Heart left ventricle (tissue), 16 donors: ENCODE data around the gene SLC25A14. TPM values are rescaled to one million over a fixed set of nuclear protein-coding genes. Genes with fewer than 3 reads are reported as not detected.

Experiments
- ATAC-seq, 4 donors: fragments of 200-7000 bp; cut with Tn5 transposase; one replicate each; pipeline ENCODE4 v1.9.1; 2020 to 2022; ENCODE audit warnings: moderate library complexity in 4 of 4, mild to moderate bottlenecking in 3 of 4, moderate number of reproducible peaks in 1 of 4
- DNase-seq, 5 donors: peaks; one replicate each; pipeline ENCODE4 v3.0.0-alpha.2; 2020
- H3K27ac ChIP-seq, 12 donors: fragments of 200-600 bp; sonication (generic) in 4 of 12; one replicate each; pipeline versions ENCODE4 v1.5.0 to v1.8.0; 2016 to 2022; ENCODE audit warnings: mild to moderate bottlenecking in 2 of 12
- H3K27me3 ChIP-seq, 9 donors: fragments of 200-600 bp; sonication (generic) in 2 of 9; one replicate each; pipeline versions ENCODE4 v1.5.1 to v1.8.0; 2016 to 2022; ENCODE audit warnings: mild to moderate bottlenecking in 3 of 9
- H3K36me3 ChIP-seq, 9 donors: fragments of 200-600 bp; sonication (generic) in 2 of 9; one replicate each; pipeline versions ENCODE4 v1.5.0 to v1.8.0; 2018 to 2022; ENCODE audit warnings: mild to moderate bottlenecking in 2 of 9
- H3K4me1 ChIP-seq, 12 donors: fragments of 200-600 bp; sonication (generic) in 4 of 12; one replicate each; pipeline versions ENCODE4 v1.5.0 to v1.8.0; 2016 to 2022; ENCODE audit warnings: mild to moderate bottlenecking in 3 of 12
- H3K4me3 ChIP-seq, 12 donors: fragments of 200-600 bp; sonication (generic) in 4 of 12; one replicate each; pipeline versions ENCODE4 v1.5.0 to v1.8.0; 2017 to 2022; ENCODE audit warnings: mild to moderate bottlenecking in 9 of 12, moderate library complexity in 4 of 12
- H3K9me3 ChIP-seq, 12 donors: fragments of 200-600 bp; sonication (generic) in 4 of 12; one replicate each; pipeline versions ENCODE4 v1.5.0 to v1.8.0; 2016 to 2022; ENCODE audit warnings: mild to moderate bottlenecking in 1 of 12
- POLR2A ChIP-seq, 2 donors: fragments of 450-650 bp; IDR thresholded peaks; one replicate each; pipeline ENCODE4 v1.6.1; 2017; ENCODE audit warnings: antibody characterized with exemption in 2 of 2, mild to moderate bottlenecking in 2 of 2, moderate library complexity in 2 of 2
- WGBS, 4 donors: extraction: QIAGEN DNeasy Blood & Tissue Kit in 2 of 4; methylation state at CpG; one replicate each; pipeline versions ENCODE4 v1.1.5 to v1.1.7; 2013 to 2018; 5-methylcytosine and 5-hydroxymethylcytosine counted together
- intact Hi-C, 10 donors: fragments of 100-400 bp; cut with DNase I; formaldehyde crosslinking; loops; one replicate each; pipeline versions ENCODE4 v1.11.1 to v1.14.2; 2022
- long read RNA-seq, 3 donors: library from polyadenylated mRNA; unstranded; transcript quantifications; one replicate each; pipeline ENCODE4 v2.0.0, GENCODE V29; 2020 to 2021
- polyA plus RNA-seq, 2 donors: library from polyadenylated mRNA; stranded (reverse); fragments of 200-250 nt; gene quantifications; one replicate each; pipeline ENCODE4 v1.2.3, GENCODE V29; 2013
- total RNA-seq, 9 donors: library from RNA; depleted of rRNA in 2 of 9; stranded (reverse); fragments of >200 nt in 2 of 9; fragmentation: NEBNext Ultra II Directional in 3 of 9; extraction: Animal tissue kit (Norgen Biotek cat#: 25700) in 3 of 9; gene quantifications; one replicate each; pipeline versions ENCODE4 v1.1.0 to v1.2.4, GENCODE V29; 2016 to 2023
- TF ChIP-seq, protein P1 (sequence below), 12 donors: fragments of 200-600 bp; sonication (generic) in 4 of 12; IDR thresholded peaks; one replicate each; pipeline versions ENCODE4 v1.5.0 to v1.8.0; 2018 to 2022; ENCODE audit warnings: antibody characterized with exemption in 12 of 12, mild to moderate bottlenecking in 5 of 12
- donor health status: ischemic (EF 13 %, LVEDD 7.1; RV severe dilation, severe dysfunction).
- donor health status: healthy with polysubstance abuse.
- donor health status: DM: no; HTN: yes; CAD: no.
- donor health status: DM: no; HTN: no; CAD: no.
- donor health status: ischemic (EF 25% LVEDD 6.9; RV normal size, moderate dysfunction).
- donor health status: ischemic (EF 25% LVEDD 5.7; RV mildly dilated, moderate dysfunction).
- donor health status: healthy.
- donor health status: DM: yes; HTN: yes; CAD: no.
- donor health status: ischemic (EF 35%, LVEDD 5.7; RV mildly dilated, moderate dysfunction).
- donor health status: nonischemic (EF 11% LVEDD 7.7; RV severe dilation, severe dysfunction).
- donor health status: DM: yes; HTN: yes; CAD: no.
- donor health status: PGD.
- donor health status: ischemic (EF 29% LVEDD 5.4; RV normal size, mild dysfunction).
- donor health status: nonischemic (EF 23%, LVEDD 6.1; RV moderate dilation, normal function).

The SLC25A14 gene, protein sequence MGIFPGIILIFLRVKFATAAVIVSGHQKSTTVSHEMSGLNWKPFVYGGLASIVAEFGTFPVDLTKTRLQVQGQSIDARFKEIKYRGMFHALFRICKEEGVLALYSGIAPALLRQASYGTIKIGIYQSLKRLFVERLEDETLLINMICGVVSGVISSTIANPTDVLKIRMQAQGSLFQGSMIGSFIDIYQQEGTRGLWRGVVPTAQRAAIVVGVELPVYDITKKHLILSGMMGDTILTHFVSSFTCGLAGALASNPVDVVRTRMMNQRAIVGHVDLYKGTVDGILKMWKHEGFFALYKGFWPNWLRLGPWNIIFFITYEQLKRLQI
- total RNA-seq (10 to 100 TPM in 2 of 9 donors, 1 to 10 TPM in 7; 5.7 to 10.6 (median 7.0) TPM), polyA plus RNA-seq (10 to 100 TPM in 1 of 2 donors, 1 to 10 TPM in 1; 7.1 to 17.7 TPM)
- long read RNA-seq, donor 1, partial matches to known transcripts, result 0 of 6 reads
- long read RNA-seq, donor 1, other reads (novel, unspliced or antisense), result 4 of 6 reads
- long read RNA-seq, donor 2, transcript SLC25A14-214 (11 exons, 1,650 nt), result minor isoform, 8 of 30 reads
- long read RNA-seq, donor 2, transcript SLC25A14-213 (10 exons, 1,403 nt), result major isoform, 10 of 30 reads
- long read RNA-seq, donor 2, partial matches to known transcripts, result 8 of 30 reads
- long read RNA-seq, donor 2, other reads (novel, unspliced or antisense), result 3 of 30 reads
- long read RNA-seq, donor 3, partial matches to known transcripts, result 0 of 7 reads
- long read RNA-seq, donor 3, other reads (novel, unspliced or antisense), result 2 of 7 reads

DNA sequence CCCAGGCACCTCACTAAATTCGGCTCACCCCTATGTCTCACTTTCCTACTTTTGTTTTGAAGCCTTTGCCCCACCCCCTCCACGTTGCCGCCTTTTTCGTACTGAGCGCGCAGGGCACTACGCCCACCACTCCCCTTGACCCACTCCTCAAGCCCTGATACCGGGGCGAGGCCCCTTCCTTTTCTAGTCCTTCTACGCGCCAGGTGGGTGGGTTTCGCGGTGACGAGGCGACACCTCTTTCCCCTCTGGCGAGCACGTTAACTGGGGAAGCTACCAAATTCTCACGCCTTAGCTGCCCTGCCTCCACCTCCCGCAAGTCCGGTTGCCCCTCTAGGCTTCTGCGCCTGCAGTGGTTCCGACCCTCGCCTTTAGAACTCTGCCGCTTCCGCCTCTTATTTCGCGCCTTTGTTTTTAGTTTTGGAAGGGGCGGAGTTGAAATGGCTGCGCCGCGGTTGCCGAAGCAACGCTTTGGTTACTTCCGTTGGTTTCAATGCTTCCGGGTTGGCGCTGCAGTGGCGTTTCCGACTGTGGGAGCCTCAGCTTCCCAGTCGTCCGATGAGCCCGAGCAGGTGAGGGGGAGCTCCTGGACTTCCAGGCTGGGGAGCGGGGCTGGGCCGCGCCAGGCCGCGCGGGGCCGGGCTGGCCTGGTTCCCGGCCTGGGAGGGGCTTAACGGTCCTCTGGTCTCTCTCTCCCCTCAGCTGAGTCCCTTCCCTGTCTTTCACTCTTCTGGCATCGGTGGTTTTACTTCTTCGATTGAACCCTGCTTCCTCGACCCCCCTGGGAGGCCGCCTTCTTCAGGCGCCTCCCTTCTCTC, at the start of gene SLC25A14:
SLC25A14 (plus strand) TSS at position 512 of the 815 bp plus-strand sequence. CDS start 360 bp downstream, outside the sequence.
- no peaks in the 10 kb centered on the region for H3K27me3 ChIP-seq
- peak within 1 kb of the TSS; percentile 40 to 85 (median 70) for H3K4me3 ChIP-seq
- H3K27ac ChIP-seq, result peak within 1 kb of the TSS in 9 of 12 donors; percentile 18 to 59 (median 46)
- peak; percentile 75 to 96 (median 91) for ATAC-seq
- no peaks in the 10 kb centered on the region for H3K9me3 ChIP-seq
- H3K4me1 ChIP-seq, result peaks cover 0 to 4% (median 0%) of the 10 kb centered on the region in 12 donors
- TF ChIP-seq POLR2A (IDR thresholded peaks at IDR 0.05), result peak in 1 of 2 donors; percentile 22
- TF ChIP-seq, protein P1, sequence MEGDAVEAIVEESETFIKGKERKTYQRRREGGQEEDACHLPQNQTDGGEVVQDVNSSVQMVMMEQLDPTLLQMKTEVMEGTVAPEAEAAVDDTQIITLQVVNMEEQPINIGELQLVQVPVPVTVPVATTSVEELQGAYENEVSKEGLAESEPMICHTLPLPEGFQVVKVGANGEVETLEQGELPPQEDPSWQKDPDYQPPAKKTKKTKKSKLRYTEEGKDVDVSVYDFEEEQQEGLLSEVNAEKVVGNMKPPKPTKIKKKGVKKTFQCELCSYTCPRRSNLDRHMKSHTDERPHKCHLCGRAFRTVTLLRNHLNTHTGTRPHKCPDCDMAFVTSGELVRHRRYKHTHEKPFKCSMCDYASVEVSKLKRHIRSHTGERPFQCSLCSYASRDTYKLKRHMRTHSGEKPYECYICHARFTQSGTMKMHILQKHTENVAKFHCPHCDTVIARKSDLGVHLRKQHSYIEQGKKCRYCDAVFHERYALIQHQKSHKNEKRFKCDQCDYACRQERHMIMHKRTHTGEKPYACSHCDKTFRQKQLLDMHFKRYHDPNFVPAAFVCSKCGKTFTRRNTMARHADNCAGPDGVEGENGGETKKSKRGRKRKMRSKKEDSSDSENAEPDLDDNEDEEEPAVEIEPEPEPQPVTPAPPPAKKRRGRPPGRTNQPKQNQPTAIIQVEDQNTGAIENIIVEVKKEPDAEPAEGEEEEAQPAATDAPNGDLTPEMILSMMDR (IDR thresholded peaks at IDR 0.05), result no peak
- DNase-seq, result peak; percentile 63 to 85 (median 75)
- intact Hi-C loops, result loop anchor here in 1 of 10 donors (5.0 kb wide), 1 partner anchor 72 kb away; the partner anchor contains the start of gene ZNF280C
- WGBS, 4 donors, result 0 to 40% (median 19%) methylated on average over 55 of the region's 55 CpGs
- H3K36me3 ChIP-seq, result no peaks in the 10 kb centered on the region

DNA sequence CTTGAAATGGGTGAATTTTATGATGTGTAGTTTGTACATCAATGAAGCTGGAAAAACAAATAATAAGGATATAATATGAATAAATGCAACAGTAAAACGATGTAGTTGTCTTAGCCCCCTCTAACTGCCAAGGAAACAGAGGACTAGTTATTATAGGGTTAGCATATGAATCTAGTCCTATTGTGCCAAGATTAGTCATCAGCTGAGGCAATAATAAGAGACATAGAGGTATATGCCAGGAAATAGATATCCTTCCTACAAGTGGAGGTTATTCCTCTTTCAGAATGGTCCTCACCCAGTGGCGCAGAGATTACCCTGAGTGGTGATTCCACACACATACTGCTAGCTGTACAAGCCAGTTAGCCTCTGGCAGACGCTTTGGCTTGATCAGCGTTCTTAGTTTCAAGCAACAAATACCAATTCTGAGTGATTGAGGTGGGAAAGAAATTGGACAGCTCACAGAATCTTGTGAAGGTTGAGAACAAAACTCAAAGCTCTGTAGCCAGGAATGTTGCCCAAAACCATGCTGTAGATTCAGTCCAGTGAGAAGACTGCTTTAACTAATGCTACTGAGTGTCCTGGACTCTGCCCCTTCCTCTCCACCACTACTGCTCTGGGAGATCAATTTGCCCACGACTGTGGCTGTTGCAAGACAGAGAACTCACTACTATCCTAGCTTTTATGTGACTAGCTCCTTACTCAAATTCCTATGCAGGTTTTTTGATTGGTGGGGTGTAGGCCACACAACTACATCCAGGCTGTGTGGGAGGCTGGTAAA, 44.0 kb upstream of the SLC25A14 start:
- no peak overlapping the region for H3K27ac ChIP-seq
- no peaks in the 10 kb centered on the region for H3K4me1 ChIP-seq
- intact Hi-C loops, result no loop called here
- peaks cover 0 to 5% (median 0%) of the 10 kb centered on the region in 12 donors for H3K9me3 ChIP-seq
- peaks cover 0 to 12% (median 0%) of the 10 kb centered on the region in 9 donors for H3K27me3 ChIP-seq
- H3K36me3 ChIP-seq, result no peaks in the 10 kb centered on the region
- 47 to 84% (median 67%) methylated on average over 5 of the region's 5 CpGs for WGBS, 4 donors
- no peak for DNase-seq
- ATAC-seq, result no peak
- TF ChIP-seq, protein P1 (IDR thresholded peaks at IDR 0.05), result no peak
- TF ChIP-seq POLR2A (IDR thresholded peaks at IDR 0.05), result no peak
- H3K4me3 ChIP-seq, result no peak overlapping the region

DNA sequence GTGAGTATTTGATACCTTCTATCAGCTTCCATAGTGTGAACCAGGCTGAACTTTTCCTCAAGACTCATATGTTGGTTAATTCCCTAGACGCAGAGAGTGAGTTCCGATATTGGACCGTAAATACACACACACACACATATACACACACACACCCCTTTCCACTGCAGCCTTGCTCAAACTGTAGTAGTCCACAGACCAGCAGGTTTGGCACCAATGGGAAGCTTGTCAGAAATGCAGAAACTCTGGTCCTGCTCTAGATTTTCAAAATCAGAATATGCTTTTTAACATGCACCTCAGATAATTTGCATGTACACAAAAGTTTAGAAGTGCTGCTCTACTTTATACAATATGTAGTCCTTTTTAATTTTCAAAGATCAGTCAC, 43.4 kb upstream of the SLC25A14 start:
- Histone ChIP-seq H3K4me3 (no peak overlapping the region), H3K9me3 (peaks cover 0 to 5% (median 0%) of the 10 kb centered on the region in 12 donors), H3K27me3 (peaks cover 0 to 12% (median 0%) of the 10 kb centered on the region in 9 donors), H3K36me3 (no peaks in the 10 kb centered on the region), H3K4me1 (no peaks in the 10 kb centered on the region), H3K27ac (no peak overlapping the region)
- no peak for TF ChIP-seq POLR2A (IDR thresholded peaks at IDR 0.05)
- TF ChIP-seq, protein P1 (IDR thresholded peaks at IDR 0.05), result no peak
- 77 to 89% (median 82%) methylated on average over 3 of the region's 3 CpGs for WGBS, 4 donors
- DNase-seq, result no peak
- intact Hi-C loops, result no loop called here
- no peak for ATAC-seq
